GM21737 (cell line): ENCODE measurements around the gene MYRIP.
"Not testable (repeated sequence)": the region's sequence is repeated elsewhere in the genome, so short reads cannot be mapped to it uniquely, and the experiment has no call there.

ENCODE experiments used
- ATAC-seq: cut with Tn5 transposase; IDR thresholded peaks from one replicate; pipeline ENCODE4 v1.9.1; 2021; ENCODE audit warnings: mild to moderate bottlenecking, moderate library complexity; ENCODE audit not compliant: unreplicated experiment

Gene MYRIP

GRCh38 chr3:40077828-40078492, 268.6 kb downstream of the MYRIP start:
- ATAC-seq = not testable (repeated sequence)

GRCh38 chr3:40078590-40078989, 269.2 kb downstream of the MYRIP start:
- no peak for ATAC-seq

GRCh38 chr3:40079203-40079846, 269.9 kb downstream of the MYRIP start:
- no peak for ATAC-seq

GRCh38 chr3:40079847-40080240, 270.4 kb downstream of the MYRIP start:
- ATAC-seq = no peak

- no peak for ATAC-seq
These were observed 273.7 kb downstream of the MYRIP start for GRCh38 chr3:40083066-40083465.

GRCh38 chr3:40084424-40084823, 275.0 kb downstream of the MYRIP start:
- not testable (repeated sequence) for ATAC-seq

GRCh38 chr3:40086890-40087883, 277.8 kb downstream of the MYRIP start:
- ATAC-seq = no peak

- ATAC-seq = no peak
These were observed 279.2 kb downstream of the MYRIP start for GRCh38 chr3:40088527-40089170.

GRCh38 chr3:40096661-40097111, 287.3 kb downstream of the MYRIP start:
- ATAC-seq = no peak

GRCh38 chr3:40097131-40098117, 288.0 kb downstream of the MYRIP start:
- no peak for ATAC-seq

GRCh38 chr3:40098261-40098759, 288.9 kb downstream of the MYRIP start:
- ATAC-seq = no peak

- ATAC-seq = no peak
These were observed 290.5 kb downstream of the MYRIP start for GRCh38 chr3:40099871-40100270.

- ATAC-seq = no peak
These were observed 292.8 kb downstream of the MYRIP start for GRCh38 chr3:40102182-40102581.

GRCh38 chr3:40103829-40104228, 294.4 kb downstream of the MYRIP start:
- ATAC-seq = no peak

- ATAC-seq = no peak
These were observed 295.0 kb downstream of the MYRIP start for GRCh38 chr3:40104441-40104840.

- no peak for ATAC-seq
These were observed 299.2 kb downstream of the MYRIP start for GRCh38 chr3:40108643-40109042.

- no peak for ATAC-seq
These were observed 300.5 kb downstream of the MYRIP start for GRCh38 chr3:40109641-40110490.

GRCh38 chr3:40116478-40117177, 307.2 kb downstream of the MYRIP start:
- no peak for ATAC-seq
